Activated T-cell treated with anti-CD3 and anti-CD28 coated beads, Interleukin-2, amount 50 U/mL, for 24 hours (primary cell): ENCODE measurements around the gene CCDC106.

Source experiments
- DNase-seq: peaks from one replicate; pipeline ENCODE4 v3.0.0-alpha.2; 2020
- H3K27ac Mint-ChIP-seq: 2 replicates; pipeline ENCODE4 v1.8.0; 2020; ENCODE audit warnings: mild to moderate bottlenecking, mixed read lengths
- H3K27me3 Mint-ChIP-seq: 2 replicates; pipeline ENCODE4 v1.8.0; 2020; ENCODE audit warnings: mixed read lengths
- H3K36me3 Mint-ChIP-seq: 2 replicates; pipeline ENCODE4 v1.8.0; 2020; ENCODE audit warnings: low read depth, mixed read lengths
- H3K4me1 Mint-ChIP-seq: 2 replicates; pipeline ENCODE4 v1.8.0; 2020; ENCODE audit warnings: low read depth, mixed read lengths
- H3K4me3 Mint-ChIP-seq: 2 replicates; pipeline ENCODE4 v1.8.0; 2020; ENCODE audit warnings: mild to moderate bottlenecking, moderate library complexity, mixed read lengths
- H3K9me3 Mint-ChIP-seq: 2 replicates; pipeline ENCODE4 v1.8.0; 2020; ENCODE audit warnings: mixed read lengths

Gene CCDC106

GRCh38 chr19:55691561-55692481 lies 43.8 kb downstream of the CCDC106 start:
- no peak for DNase-seq
- Mint-ChIP-seq H3K4me3 (no peak overlapping the region), H3K27me3 (no peaks in the 10 kb centered on the region), H3K27ac (no peak overlapping the region), H3K36me3 (peaks cover 79% of the 10 kb centered on the region), H3K9me3 (no peaks in the 10 kb centered on the region), H3K4me1 (no peaks in the 10 kb centered on the region)

- no peaks in the 10 kb centered on the region for H3K4me1 Mint-ChIP-seq
- no peak overlapping the region for H3K4me3 Mint-ChIP-seq
- no peak for DNase-seq
- H3K27ac Mint-ChIP-seq: no peak overlapping the region
- peaks cover 80% of the 10 kb centered on the region for H3K36me3 Mint-ChIP-seq
- no peaks in the 10 kb centered on the region for H3K9me3 Mint-ChIP-seq
- no peaks in the 10 kb centered on the region for H3K27me3 Mint-ChIP-seq
Observed at GRCh38 chr19:55692681-55693081, 44.7 kb downstream of the CCDC106 start.

GRCh38 chr19:55693336-55693974 lies 45.4 kb downstream of the CCDC106 start:
- no peaks in the 10 kb centered on the region for H3K9me3 Mint-ChIP-seq
- no peak overlapping the region for H3K27ac Mint-ChIP-seq
- H3K36me3 Mint-ChIP-seq: peaks cover 80% of the 10 kb centered on the region
- no peaks in the 10 kb centered on the region for H3K27me3 Mint-ChIP-seq
- no peaks in the 10 kb centered on the region for H3K4me1 Mint-ChIP-seq
- no peak overlapping the region for H3K4me3 Mint-ChIP-seq
- no peak for DNase-seq

GRCh38 chr19:55694241-55694655 lies 46.2 kb downstream of the CCDC106 start:
- Mint-ChIP-seq H3K4me3 (no peak overlapping the region), H3K27ac (no peak overlapping the region), H3K4me1 (no peaks in the 10 kb centered on the region), H3K9me3 (no peaks in the 10 kb centered on the region), H3K27me3 (no peaks in the 10 kb centered on the region), H3K36me3 (peaks cover 79% of the 10 kb centered on the region)
- no peak for DNase-seq

GRCh38 chr19:55694656-55695491 lies 46.9 kb downstream of the CCDC106 start:
- H3K27ac Mint-ChIP-seq: no peak overlapping the region
- no peak for DNase-seq
- no peaks in the 10 kb centered on the region for H3K9me3 Mint-ChIP-seq
- H3K4me1 Mint-ChIP-seq: no peaks in the 10 kb centered on the region
- peaks cover 79% of the 10 kb centered on the region for H3K36me3 Mint-ChIP-seq
- no peaks in the 10 kb centered on the region for H3K27me3 Mint-ChIP-seq
- no peak overlapping the region for H3K4me3 Mint-ChIP-seq

- Mint-ChIP-seq H3K36me3 (peaks cover 79% of the 10 kb centered on the region), H3K4me3 (no peak overlapping the region), H3K27ac (no peak overlapping the region), H3K27me3 (no peaks in the 10 kb centered on the region), H3K4me1 (no peaks in the 10 kb centered on the region), H3K9me3 (no peaks in the 10 kb centered on the region)
- DNase-seq: no peak
Observed at GRCh38 chr19:55695511-55696290, 47.7 kb downstream of the CCDC106 start.

- H3K27ac Mint-ChIP-seq: no peak overlapping the region
- no peaks in the 10 kb centered on the region for H3K27me3 Mint-ChIP-seq
- no peaks in the 10 kb centered on the region for H3K9me3 Mint-ChIP-seq
- H3K4me1 Mint-ChIP-seq: no peaks in the 10 kb centered on the region
- DNase-seq: no peak
- H3K36me3 Mint-ChIP-seq: peaks cover 75% of the 10 kb centered on the region
- no peak overlapping the region for H3K4me3 Mint-ChIP-seq
Observed at GRCh38 chr19:55696301-55697068, 48.5 kb downstream of the CCDC106 start.

GRCh38 chr19:55697069-55697440 lies 49.0 kb downstream of the CCDC106 start:
- Mint-ChIP-seq H3K4me1 (no peaks in the 10 kb centered on the region), H3K27me3 (no peaks in the 10 kb centered on the region), H3K9me3 (no peaks in the 10 kb centered on the region), H3K36me3 (peaks cover 75% of the 10 kb centered on the region), H3K27ac (peak overlapping the region; percentile 9), H3K4me3 (no peak overlapping the region)
- DNase-seq: no peak

- peak; percentile 24 for DNase-seq
- Mint-ChIP-seq H3K4me3 (no peak overlapping the region), H3K9me3 (no peaks in the 10 kb centered on the region), H3K36me3 (peaks cover 78% of the 10 kb centered on the region), H3K27ac (peak overlapping the region; percentile 9), H3K27me3 (no peaks in the 10 kb centered on the region), H3K4me1 (no peaks in the 10 kb centered on the region)
Observed at GRCh38 chr19:55697698-55698097, 49.7 kb downstream of the CCDC106 start.

- Mint-ChIP-seq H3K36me3 (peaks cover 75% of the 10 kb centered on the region), H3K4me3 (no peak overlapping the region), H3K27me3 (no peaks in the 10 kb centered on the region), H3K4me1 (no peaks in the 10 kb centered on the region), H3K27ac (no peak overlapping the region), H3K9me3 (no peaks in the 10 kb centered on the region)
- peak; percentile 22 for DNase-seq
Observed at GRCh38 chr19:55698256-55698655, 50.2 kb downstream of the CCDC106 start.

GRCh38 chr19:55699221-55699620 lies 51.2 kb downstream of the CCDC106 start:
- H3K4me3 Mint-ChIP-seq: no peak overlapping the region
- H3K27me3 Mint-ChIP-seq: no peaks in the 10 kb centered on the region
- no peak for DNase-seq
- H3K4me1 Mint-ChIP-seq: peaks cover 6% of the 10 kb centered on the region
- no peaks in the 10 kb centered on the region for H3K9me3 Mint-ChIP-seq
- H3K27ac Mint-ChIP-seq: no peak overlapping the region
- peaks cover 75% of the 10 kb centered on the region for H3K36me3 Mint-ChIP-seq

GRCh38 chr19:55700813-55701212 lies 52.8 kb downstream of the CCDC106 start:
- H3K27ac Mint-ChIP-seq: no peak overlapping the region
- no peak for DNase-seq
- no peaks in the 10 kb centered on the region for H3K9me3 Mint-ChIP-seq
- peaks cover 74% of the 10 kb centered on the region for H3K36me3 Mint-ChIP-seq
- no peaks in the 10 kb centered on the region for H3K27me3 Mint-ChIP-seq
- no peak overlapping the region for H3K4me3 Mint-ChIP-seq
- peaks cover 6% of the 10 kb centered on the region for H3K4me1 Mint-ChIP-seq

- no peaks in the 10 kb centered on the region for H3K9me3 Mint-ChIP-seq
- H3K36me3 Mint-ChIP-seq: peaks cover 60% of the 10 kb centered on the region
- no peak overlapping the region for H3K4me3 Mint-ChIP-seq
- no peak overlapping the region for H3K27ac Mint-ChIP-seq
- DNase-seq: peak; percentile 25
- peaks cover 6% of the 10 kb centered on the region for H3K4me1 Mint-ChIP-seq
- no peaks in the 10 kb centered on the region for H3K27me3 Mint-ChIP-seq
Observed at GRCh38 chr19:55702131-55702627, 54.2 kb downstream of the CCDC106 start.
